ENCODE data around the gene MORN3. TPM values are rescaled to one million over a fixed set of nuclear protein-coding genes. Genes with fewer than 3 reads are reported as not detected.
A peak's percentile ranks its signal among the peaks of the same experiment; 100 is the strongest.
"Not testable (repeated sequence)": the region's sequence is repeated elsewhere in the genome, so short reads cannot be mapped to it uniquely, and the experiment has no call there.

Gene MORN3
- total RNA-seq, 1 experiment from 2014 or later: 0.34 TPM

GRCh38 chr12:121709478-121709961, 40.1 kb upstream of the MORN3 start (continued):
- TF ChIP-seq POLR2A (IDR thresholded peaks at IDR 0.05; ENCODE audit: borderline replicate concordance, extremely low read depth, insufficient read depth, insufficient read length) (no peak), EGR1 (IDR thresholded peaks at IDR 0.05; ENCODE audit: low read depth) (no peak)

GRCh38 chr12:121709064-121709424, 39.6 kb upstream of the MORN3 start:
- BruUV-seq (replicated peaks); H3K9me2 ChIP-seq (ENCODE audit: insufficient read depth); H3K9me3 ChIP-seq (ENCODE audit: control insufficient read depth in 1 of 2, insufficient read depth in 1 of 2, low read depth in 1 of 2, low read length in 2 of 2); H2AFZ ChIP-seq (ENCODE audit: low read depth, low read length, poor library complexity, severe bottlenecking); DNase-seq (ENCODE audit: low read depth, low spot score); ATAC-seq; POLR2A ChIA-PET; H4K20me1 ChIP-seq (ENCODE audit: insufficient read depth); H3K4me3 ChIP-seq (replicated peaks in 1 of 2; ENCODE audit: low read depth in 1 of 2, low read length in 2 of 2); H3K9ac ChIP-seq (ENCODE audit: low read length); H3K36me3 ChIP-seq (ENCODE audit: control insufficient read depth in 1 of 2, insufficient read depth in 2 of 2, low read length in 2 of 2); intact Hi-C loops (cut with micrococcal nuclease); RAD21 ChIA-PET (ENCODE audit: low non-redundant PET in 1 of 2, low total read pairs in 2 of 2, uncharacterized antibody in 2 of 2, unreplicated experiment in 2 of 2); H3K27ac ChIP-seq (ENCODE audit: low read depth, low read length); H3K27me3 ChIP-seq (ENCODE audit: insufficient read depth, low read length): not testable (repeated sequence)
- H3K4me1 ChIP-seq (ENCODE audit: control insufficient read depth in 1 of 2, insufficient read depth in 2 of 2, low read length in 2 of 2): peaks cover 9 to 39% of the 10 kb centered on the region in 2 experiments; a peak in 3 of 4 replicates
- peak overlapping the region; percentile 9 for H3K4me2 ChIP-seq (ENCODE audit: low read length)
- CTCF ChIA-PET: interaction anchor here (1.3 kb wide), 1 partner anchor 85 kb away, joined by 3 read pairs; no protein-coding TSS in a partner anchor
- H3K79me2 ChIP-seq (ENCODE audit: insufficient read depth, low read length): peaks cover 15% of the 10 kb centered on the region

GRCh38 chr12:121708313-121709063, 39.0 kb upstream of the MORN3 start:
- intact Hi-C loops (cut with micrococcal nuclease): no loop called here
- BruUV-seq (replicated peaks): no TSS peak
- Histone ChIP-seq H3K9me3 (ENCODE audit: control insufficient read depth in 1 of 2, insufficient read depth in 1 of 2, low read depth in 1 of 2, low read length in 2 of 2) (no peaks in the 10 kb centered on the region), H3K79me2 (ENCODE audit: insufficient read depth, low read length) (peaks cover 9% of the 10 kb centered on the region), H3K4me2 (ENCODE audit: low read length) (peak overlapping the region; percentile 9; the same call in 1 of the 2 replicates), H3K9me2 (ENCODE audit: insufficient read depth) (no peaks in the 10 kb centered on the region), H3K4me3 (replicated peaks in 1 of 2; ENCODE audit: low read depth in 1 of 2, low read length in 2 of 2) (no peak overlapping the region), H2AFZ (ENCODE audit: low read depth, low read length, poor library complexity, severe bottlenecking) (no peak overlapping the region), H3K27ac (ENCODE audit: low read depth, low read length) (no peak overlapping the region), H3K4me1 (ENCODE audit: control insufficient read depth in 1 of 2, insufficient read depth in 2 of 2, low read length in 2 of 2) (peaks cover 4 to 34% of the 10 kb centered on the region in 2 experiments; a peak in 3 of 4 replicates), H3K36me3 (ENCODE audit: control insufficient read depth in 1 of 2, insufficient read depth in 2 of 2, low read length in 2 of 2) (no peaks in the 10 kb centered on the region), H3K27me3 (ENCODE audit: insufficient read depth, low read length) (no peaks in the 10 kb centered on the region), H3K9ac (ENCODE audit: low read length) (no peak overlapping the region), H4K20me1 (ENCODE audit: insufficient read depth) (no peaks in the 10 kb centered on the region)
- TF ChIP-seq SRF (IDR thresholded peaks at IDR 0.05; ENCODE audit: low read depth) (no peak), TCF7L2 (IDR thresholded peaks at IDR 0.05; ENCODE audit: borderline replicate concordance, extremely low read depth, insufficient read depth, insufficient read length) (no peak), ZNF274 (IDR thresholded peaks at IDR 0.05; ENCODE audit: low read depth, low read length) (no peak)
- ChIA-PET CTCF (interaction anchor here (1.3 kb wide), 1 partner anchor 86 kb away, joined by 3 read pairs; no protein-coding TSS in a partner anchor), POLR2A (no interaction called here), RAD21 (ENCODE audit: low non-redundant PET in 1 of 2, low total read pairs in 2 of 2, uncharacterized antibody in 2 of 2, unreplicated experiment in 2 of 2) (no interaction called here)
- DNase-seq (ENCODE audit: low read depth, low spot score): no peak
- ATAC-seq: no peak
